K562 (cell line): Measurements from ENCODE around the gene PHLDB3. TPM values are rescaled to one million over a fixed set of nuclear protein-coding genes. Genes with fewer than 3 reads are reported as not detected.
A peak's percentile ranks its signal among the peaks of the same experiment; 100 is the strongest.

ENCODE experiments used
- ADNP ChIP-seq: fragments of 200-800 bp; sonication (Bioruptor generic); IDR thresholded peaks from 2 replicates; pipeline ENCODE4 v1.6.1; 2016; ENCODE audit warnings: missing genetic modification characterization, missing compliant biosample characterization
- BACH1 ChIP-seq: fragments of 200-800 bp; sonication (Bioruptor generic); IDR thresholded peaks from 2 replicates; pipeline ENCODE4 v1.6.1; 2016; ENCODE audit warnings: missing genetic modification characterization, missing compliant biosample characterization
- CHD1 ChIP-seq: fragments of 200-600 bp; sonication (generic); IDR thresholded peaks from one replicate; pipeline ENCODE4 v1.6.1; 2012; ENCODE audit warnings: mild to moderate bottlenecking, moderate library complexity, low read length, inconsistent platforms
- DDX20 ChIP-seq: fragments of 450-650 bp; IDR thresholded peaks from 2 replicates; pipeline ENCODE4 v1.6.1; 2016; ENCODE audit warnings: missing genetic modification characterization, low read depth, mild to moderate bottlenecking, missing compliant biosample characterization, moderate library complexity
- HDAC6 ChIP-seq: IDR thresholded peaks from 2 replicates; pipeline ENCODE4 v1.6.1; 2012; ENCODE audit warnings: low read depth, mild to moderate bottlenecking, control low read depth, inconsistent platforms, low read length, moderate library complexity
- HINFP ChIP-seq: fragments of 450-650 bp; conservative IDR thresholded peaks from 2 replicates; pipeline ENCODE4 v1.6.1; 2016; ENCODE audit warnings: missing genetic modification characterization, low read depth, mild to moderate bottlenecking, control low read depth, missing compliant biosample characterization
- KDM5B ChIP-seq: fragments of 200-600 bp; sonication (generic); IDR thresholded peaks from 2 replicates; pipeline ENCODE4 v1.6.1; 2012; ENCODE audit warnings: low read depth, mild to moderate bottlenecking, moderate library complexity, low read length, control low read depth, inconsistent platforms; ENCODE audit not compliant: insufficient replicate concordance
- MEF2D ChIP-seq: conservative IDR thresholded peaks from 2 replicates; pipeline ENCODE4 v1.6.1; 2016; ENCODE audit warnings: low read depth, missing genetic modification characterization, missing compliant biosample characterization
- NR2C2 ChIP-seq, 2 experiments: fragments of 200-800 bp in 1 of 2; sonication (Bioruptor generic) in 1 of 2; sonication (generic) in 1 of 2; formaldehyde crosslinking in 1 of 2; IDR thresholded peaks; 2 replicates each; pipeline versions ENCODE4 v1.6.1 to v1.8.0; 2016 to 2022; ENCODE audit warnings: mild to moderate bottlenecking in 1 of 2, missing compliant biosample characterization in 1 of 2, missing genetic modification characterization in 1 of 2, missing genetic modification reagents in 1 of 2
- NR4A1 ChIP-seq, 2 experiments: fragments of 250-450 bp in 1 of 2; fragments of 450-650 bp in 1 of 2; sonication (Bioruptor Pico) in 1 of 2; IDR thresholded peaks; 2 replicates each; pipeline versions ENCODE4 v1.4.0 to v1.6.1; 2016 to 2020; ENCODE audit warnings: mild to moderate bottlenecking in 2 of 2, missing compliant biosample characterization in 1 of 2, missing genetic modification characterization in 1 of 2, moderate library complexity in 1 of 2
- SMAD3 ChIP-seq: fragments of 450-650 bp; formaldehyde crosslinking; conservative IDR thresholded peaks from 2 replicates; pipeline ENCODE4 v1.4.0; 2020; ENCODE audit warnings: mild to moderate bottlenecking
- SMAD4 ChIP-seq: fragments of 250-450 bp; sonication (Bioruptor Pico); conservative IDR thresholded peaks from 2 replicates; pipeline ENCODE4 v1.8.0; 2021; ENCODE audit warnings: inconsistent platforms, mild to moderate bottlenecking, moderate library complexity
- SMARCE1 ChIP-seq: fragments of 450-650 bp; IDR thresholded peaks from 2 replicates; pipeline ENCODE4 v1.7.1; 2016; ENCODE audit warnings: mild to moderate bottlenecking
- SP1 ChIP-seq: sonication (generic); formaldehyde crosslinking; IDR thresholded peaks from 2 replicates; pipeline ENCODE4 v1.8.1; 2022; ENCODE audit warnings: mild to moderate bottlenecking, missing genetic modification reagents
- TCF15 ChIP-seq: fragments of 250-450 bp; sonication (Bioruptor Pico); IDR thresholded peaks from 2 replicates; pipeline ENCODE4 v1.8.0; 2022; ENCODE audit warnings: moderate library complexity, mild to moderate bottlenecking, inconsistent platforms
- TEAD2 ChIP-seq: fragments of 450-650 bp; IDR thresholded peaks from 2 replicates; pipeline ENCODE4 v1.6.1; 2016; ENCODE audit warnings: missing genetic modification characterization, control low read depth, missing compliant biosample characterization
- ZNF583 ChIP-seq: fragments of 250-450 bp; sonication (Bioruptor Pico); IDR thresholded peaks from 2 replicates; pipeline ENCODE4 v1.4.0; 2020
- ZNF584 ChIP-seq: fragments of 200-800 bp; sonication (Bioruptor generic); IDR thresholded peaks from 2 replicates; pipeline ENCODE4 v1.6.1; 2016; ENCODE audit warnings: low read depth, mild to moderate bottlenecking, missing genetic modification characterization, missing compliant biosample characterization
- ZNF592 ChIP-seq: fragments of 450-650 bp; IDR thresholded peaks from 2 replicates; pipeline ENCODE4 v1.6.1; 2017; ENCODE audit warnings: antibody characterized with exemption, mild to moderate bottlenecking
- ZNF780A ChIP-seq: fragments of 250-450 bp; sonication (Bioruptor Pico); IDR thresholded peaks from 2 replicates; pipeline ENCODE4 v1.5.0; 2021; ENCODE audit warnings: mild to moderate bottlenecking
- polyA plus RNA-seq, 8 experiments: library from polyadenylated mRNA; depleted of rRNA in 4 of 8; stranded (reverse) in 5 of 8; unstranded in 3 of 8; fragments of >200 nt; fragmentation: Nextera tagmentation in 2 of 8; fragmentation: Illumina TruSeq in 1 of 8; extraction: Ambion mirVana in 2 of 8; extraction: Trizol in 1 of 8; gene quantifications; 2 replicates each; pipeline versions ENCODE4 v1.2.1 to v1.2.3, GENCODE V29; 2011 to 2014; ENCODE audit warnings: inconsistent platforms in 1 of 8, missing spikeins in 1 of 8
- total RNA-seq, 7 experiments: library from RNA; depleted of rRNA in 6 of 7; stranded (reverse); fragments of >200 nt in 6 of 7; fragmentation: Illumina TruSeq in 2 of 7; extraction: Trizol in 2 of 7; gene quantifications; 2 replicates each; pipeline versions ENCODE4 v1.2.1 to v1.2.3, GENCODE V29; 2011 to 2021; ENCODE audit warnings: low replicate concordance in 1 of 7
- TF ChIP-seq, protein P1 (sequence below): fragments of 450-650 bp; formaldehyde crosslinking; IDR thresholded peaks from 2 replicates; pipeline ENCODE4 v1.4.0; 2022; ENCODE audit warnings: missing genetic modification characterization

Gene PHLDB3
- total and polyA plus RNA-seq, 9 of the 15 experiments (the other 6 are each of a cell fraction or from before 2014, with no cell fraction given) = 0.04 to 23.5 (median 3.9) TPM

GRCh38 chr19:43445426-43445825 lies 59.1 kb downstream of the PHLDB3 start (continued):
- TF ChIP-seq HINFP (tag) = peak; percentile 84
- peak; percentile 73; the same call in 1 of the 2 replicates for TF ChIP-seq ZNF583 (CRISPR knock-in tag)
- TF ChIP-seq TCF15 (CRISPR knock-in tag) = 0 out of 2 replicates have a peak, but pooled peaks have one; percentile 60
- TF ChIP-seq KDM5B = no peak
- peak; percentile 88 for TF ChIP-seq DDX20 (tag)
- peak; percentile 85 for TF ChIP-seq MEF2D (tag)
- no peak for TF ChIP-seq NR4A1 (CRISPR knock-in tag; IDR thresholded peaks at IDR 0.05)
- TF ChIP-seq NR4A1 (tag; IDR thresholded peaks at IDR 0.05) = peak; percentile 97
- TF ChIP-seq HDAC6 = no peak
- no peak for TF ChIP-seq ZNF780A (CRISPR knock-in tag)
- peak; percentile 54; the same call in 1 of the 2 replicates for TF ChIP-seq ZNF584 (CRISPR knock-in tag)
- TF ChIP-seq, protein P1, sequence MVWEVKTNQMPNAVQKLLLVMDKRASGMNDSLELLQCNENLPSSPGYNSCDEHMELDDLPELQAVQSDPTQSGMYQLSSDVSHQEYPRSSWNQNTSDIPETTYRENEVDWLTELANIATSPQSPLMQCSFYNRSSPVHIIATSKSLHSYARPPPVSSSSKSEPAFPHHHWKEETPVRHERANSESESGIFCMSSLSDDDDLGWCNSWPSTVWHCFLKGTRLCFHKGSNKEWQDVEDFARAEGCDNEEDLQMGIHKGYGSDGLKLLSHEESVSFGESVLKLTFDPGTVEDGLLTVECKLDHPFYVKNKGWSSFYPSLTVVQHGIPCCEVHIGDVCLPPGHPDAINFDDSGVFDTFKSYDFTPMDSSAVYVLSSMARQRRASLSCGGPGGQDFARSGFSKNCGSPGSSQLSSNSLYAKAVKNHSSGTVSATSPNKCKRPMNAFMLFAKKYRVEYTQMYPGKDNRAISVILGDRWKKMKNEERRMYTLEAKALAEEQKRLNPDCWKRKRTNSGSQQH (CRISPR knock-in tag) = no peak
- TF ChIP-seq ADNP (tag) = no peak
- peak; percentile 84 for TF ChIP-seq TEAD2 (tag)
- TF ChIP-seq SMARCE1 = no peak
- TF ChIP-seq NR2C2 (CRISPR knock-in tag; IDR thresholded peaks at IDR 0.05) = no peak
- 0 out of 2 replicates have a peak, but pooled peaks have one; percentile 18 for TF ChIP-seq NR2C2 (tag; IDR thresholded peaks at IDR 0.05)
- no peak for TF ChIP-seq SP1 (CRISPR knock-in tag)
- TF ChIP-seq BACH1 (tag) = peak; percentile 65; the same call in 1 of the 2 replicates
- peak; percentile 97 for TF ChIP-seq ZNF592
- TF ChIP-seq SMAD3 = peak; percentile 79; the same call in 1 of the 2 replicates
- TF ChIP-seq CHD1 = no peak
- TF ChIP-seq SMAD4 (CRISPR knock-in tag) = peak; percentile 89
